Common myeloid progenitor, CD34-positive (primary cell): ENCODE measurements around the gene HSPA8.
A peak's percentile ranks its signal among the peaks of the same experiment; 100 is the strongest.

ENCODE experiments used
- CTCF ChIA-PET: fragments of 350-600 bp; sonication (Branson Sonifier 250); formaldehyde crosslinking; loops from one replicate; lab custom pipeline; 2021; ENCODE audit warnings: antibody characterized with exemption; lab: Charles Lee
- POLR2A ChIA-PET: fragments of 350-600 bp; sonication (Branson Sonifier 250); formaldehyde crosslinking; loops from one replicate; lab custom pipeline; 2021; ENCODE audit warnings: antibody characterized with exemption; lab: Charles Lee
- DNase-seq, 3 donors: peaks; one replicate each; pipeline versions ENCODE4 v3.0.0 to v3.0.0-alpha.2; 2013
- H3K27ac ChIP-seq, 2 experiments: 1 replicate in 1 of 2; 2 replicates in 1 of 2; pipeline ENCODE4 v1.7.0; 2013; ENCODE audit warnings: inconsistent platforms in 2 of 2, low read length in 2 of 2, mild to moderate bottlenecking in 2 of 2, low read depth in 1 of 2, moderate library complexity in 1 of 2; ENCODE audit not compliant: severe bottlenecking in 2 of 2, insufficient read depth in 1 of 2, poor library complexity in 1 of 2
- H3K27me3 ChIP-seq, 5 experiments: replicated peaks in 2 of 5; 1 replicate in 3 of 5; 2 replicates in 2 of 5; pipeline versions ENCODE4 v1.6.1 to v1.7.0; 2013; ENCODE audit warnings: low read length in 4 of 5, mild to moderate bottlenecking in 2 of 5, moderate library complexity in 2 of 5, inconsistent platforms in 1 of 5; ENCODE audit not compliant: insufficient read depth in 5 of 5, control insufficient read depth in 4 of 5
- H3K36me3 ChIP-seq, 4 experiments: 1 replicate in 2 of 4; 2 replicates in 2 of 4; pipeline versions ENCODE4 v1.6.1 to v1.7.0; 2013; ENCODE audit warnings: low read length in 3 of 4, control low read depth in 1 of 4, mild to moderate bottlenecking in 1 of 4; ENCODE audit not compliant: control insufficient read depth in 4 of 4, insufficient read depth in 4 of 4
- H3K4me1 ChIP-seq, 4 experiments: 1 replicate in 3 of 4; 2 replicates in 1 of 4; pipeline versions ENCODE4 v1.6.1 to v1.7.1; 2013; ENCODE audit warnings: low read length in 3 of 4, mild to moderate bottlenecking in 3 of 4, control low read depth in 1 of 4, inconsistent platforms in 1 of 4, moderate library complexity in 1 of 4; ENCODE audit not compliant: control insufficient read depth in 4 of 4, insufficient read depth in 4 of 4; ENCODE audit errors: control extremely low read depth in 1 of 4
- H3K4me3 ChIP-seq, 7 experiments: 1 replicate in 4 of 7; 2 replicates in 3 of 7; pipeline versions ENCODE4 v1.5.1 to v1.7.0; 2013; ENCODE audit warnings: mild to moderate bottlenecking in 7 of 7, low read length in 6 of 7, moderate library complexity in 6 of 7, inconsistent platforms in 2 of 7, low read depth in 2 of 7, control low read depth in 1 of 7; ENCODE audit not compliant: insufficient read depth in 4 of 7, control insufficient read depth in 1 of 7; ENCODE audit errors: extremely low read depth in 1 of 7
- H3K9me3 ChIP-seq, 5 experiments: 1 replicate in 4 of 5; 2 replicates in 1 of 5; pipeline versions ENCODE4 v1.6.1 to v1.7.1; 2013; ENCODE audit warnings: low read length in 4 of 5, mild to moderate bottlenecking in 2 of 5, inconsistent platforms in 1 of 5, low read depth in 1 of 5, moderate library complexity in 1 of 5; ENCODE audit not compliant: control insufficient read depth in 4 of 5, insufficient read depth in 2 of 5; ENCODE audit errors: control extremely low read depth in 1 of 5
- WGBS: methylation state at CpG from one replicate; pipeline ENCODE4 v1.1.5; 2013; ENCODE audit not compliant: insufficient coverage; 5-methylcytosine and 5-hydroxymethylcytosine counted together

HSPA8 gene

DNA sequence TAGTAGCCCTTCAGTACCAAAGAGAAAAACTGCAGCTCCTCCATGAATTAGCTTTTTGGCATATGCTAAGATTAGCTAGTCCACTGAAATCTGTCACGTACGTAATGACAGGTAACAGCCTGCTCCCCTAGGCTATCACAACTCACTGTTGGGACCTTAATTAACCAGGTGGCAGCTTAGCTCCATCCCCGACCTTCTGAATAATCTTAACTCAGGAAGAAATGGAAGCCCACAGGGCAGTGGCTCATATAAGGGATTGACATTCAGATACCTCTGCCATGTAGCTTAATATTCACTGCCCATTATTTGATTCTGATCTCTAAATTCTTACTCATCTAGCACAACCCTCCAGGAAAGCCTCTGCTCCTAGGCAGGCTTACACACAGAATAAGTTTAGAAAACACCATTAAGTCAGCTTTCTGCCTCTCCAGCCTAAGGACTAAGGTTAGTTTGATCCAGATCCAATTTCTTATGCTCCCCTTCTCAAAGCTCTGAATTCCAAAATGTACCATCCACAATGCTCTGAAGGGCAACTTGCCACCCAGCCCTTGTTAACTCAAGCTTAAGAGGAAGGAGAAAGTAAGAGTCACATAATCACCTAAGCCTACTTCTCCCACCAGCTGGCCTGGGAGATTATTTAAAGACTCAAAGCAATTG lies 5.0 kb downstream of the HSPA8 start:
- H3K36me3 ChIP-seq, result peaks cover 23 to 74% (median 59%) of the 10 kb centered on the region in 4 experiments
- peaks cover 12 to 37% (median 28%) of the 10 kb centered on the region in 4 experiments for H3K4me1 ChIP-seq

DNA sequence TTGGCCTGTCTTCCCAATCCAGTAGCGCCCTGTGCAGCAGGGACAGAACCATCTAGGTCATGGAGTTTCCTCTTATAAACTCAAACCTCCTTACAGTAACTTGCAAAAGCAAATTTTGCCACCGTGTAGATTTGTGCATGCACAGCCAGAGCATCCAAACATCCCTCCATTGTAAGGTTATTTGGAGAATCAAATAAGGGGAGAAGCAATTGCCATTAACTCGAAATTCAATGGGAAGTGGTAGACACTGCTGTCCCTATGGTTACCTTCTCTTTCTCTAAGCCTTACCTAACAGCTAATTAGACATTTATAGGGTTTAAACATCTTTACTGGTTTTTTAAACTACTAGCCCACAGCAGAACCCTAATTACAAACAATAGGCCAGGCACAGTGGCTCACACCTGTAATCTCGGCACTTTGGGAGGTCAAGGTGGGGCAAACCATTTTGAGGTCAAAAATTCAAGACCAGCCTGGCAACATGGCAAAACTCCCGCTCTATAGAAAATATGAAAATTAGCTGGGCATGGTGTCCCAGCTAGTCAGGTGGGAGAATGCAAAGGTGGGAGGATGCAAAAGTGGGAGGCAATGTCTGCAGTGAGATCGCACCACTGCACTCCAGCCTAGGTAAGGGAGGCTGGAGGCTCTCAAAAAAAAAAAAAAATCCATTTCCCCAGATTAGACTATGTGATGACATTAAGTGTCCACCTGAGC lies 6.6 kb downstream of the HSPA8 start:
- DNase-seq, result no peak
- H3K9me3 ChIP-seq, result no peaks in the 10 kb centered on the region
- no peak overlapping the region for H3K4me3 ChIP-seq
- POLR2A ChIA-PET, result no interaction called here
- H3K4me1 ChIP-seq, result peaks cover 6 to 26% (median 23%) of the 10 kb centered on the region in 4 experiments
- peaks cover 23 to 62% (median 53%) of the 10 kb centered on the region in 4 experiments for H3K36me3 ChIP-seq
- peak overlapping the region in 1 of 2 experiments; percentile 3 for H3K27ac ChIP-seq
- CTCF ChIA-PET, result interaction anchor here (0.6 to 7.4 kb wide), 20 partner anchors 9 to 274 kb away, joined by 3 to 55 read pairs (median 6); no protein-coding TSS in a partner anchor
- no peaks in the 10 kb centered on the region for H3K27me3 ChIP-seq
- 100% methylated on average over 2 of the region's 6 CpGs for WGBS

More for the DNA sequence above, 5.0 kb downstream of the HSPA8 start:
- Histone ChIP-seq H3K27ac (peak overlapping the region in 1 of 2 experiments; percentile 27), H3K9me3 (no peaks in the 10 kb centered on the region), H3K27me3 (no peaks in the 10 kb centered on the region), H3K4me3 (no peak overlapping the region)
- CTCF ChIA-PET, result interaction anchor here (1.0 to 7.4 kb wide), 16 partner anchors 10 to 261 kb away, joined by 3 to 55 read pairs (median 5); no protein-coding TSS in a partner anchor
- 90% methylated on average over 1 of the region's 3 CpGs for WGBS
- no peak for DNase-seq
- POLR2A ChIA-PET, result no interaction called here

DNA sequence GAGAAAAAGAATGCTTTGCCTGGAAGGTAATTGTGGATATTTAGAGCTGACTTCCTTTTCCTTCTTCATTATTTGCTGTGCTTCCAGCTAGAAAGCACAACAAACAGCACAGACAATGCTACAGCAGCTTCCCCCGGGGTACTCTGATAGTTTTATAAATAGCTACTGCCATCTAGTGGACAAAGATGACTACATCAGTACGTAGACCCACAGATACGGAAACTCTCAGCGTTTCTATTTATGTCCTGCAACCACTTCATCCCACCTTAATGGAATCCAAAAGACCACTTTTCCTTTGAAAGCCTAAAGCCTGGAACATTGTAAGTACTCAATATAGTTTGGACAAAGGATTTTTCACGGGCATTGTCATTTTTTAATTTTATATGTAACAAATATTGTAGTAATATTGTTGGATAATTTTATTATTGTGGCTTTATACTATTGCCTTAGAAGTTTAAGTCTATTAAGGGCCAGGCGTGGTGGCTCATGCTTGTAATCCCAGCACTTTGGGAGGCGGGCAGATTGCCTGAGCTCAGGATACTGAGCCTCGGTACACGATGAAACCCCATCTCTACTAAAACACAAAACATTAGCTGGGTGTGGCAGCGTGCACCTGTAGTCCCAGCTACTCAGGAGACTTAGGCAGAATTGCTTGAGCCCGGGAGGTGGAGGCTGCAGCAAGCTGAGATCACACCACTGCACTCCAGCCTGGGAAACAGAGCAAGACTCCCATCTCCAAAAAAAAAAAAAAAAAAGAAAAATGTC lies 7.5 kb downstream of the HSPA8 start:
- ChIA-PET POLR2A (interaction anchor here (0.5 kb wide), 1 partner anchor 188 kb away, joined by 3 read pairs; no protein-coding TSS in a partner anchor), CTCF (interaction anchor here (0.7 to 7.4 kb wide), 27 partner anchors 9 to 298 kb away, joined by 3 to 55 read pairs (median 4); no protein-coding TSS in a partner anchor)
- WGBS, result 25% methylated on average over 4 of the region's 11 CpGs
- Histone ChIP-seq H3K36me3 (peaks cover 23 to 54% (median 45%) of the 10 kb centered on the region in 4 experiments), H3K4me1 (peaks cover 2 to 19% (median 14%) of the 10 kb centered on the region in 4 experiments), H3K27ac (no peak overlapping the region), H3K9me3 (no peaks in the 10 kb centered on the region), H3K27me3 (no peaks in the 10 kb centered on the region), H3K4me3 (no peak overlapping the region)
- peak; percentile 67 to 82 (median 80) for DNase-seq

DNA sequence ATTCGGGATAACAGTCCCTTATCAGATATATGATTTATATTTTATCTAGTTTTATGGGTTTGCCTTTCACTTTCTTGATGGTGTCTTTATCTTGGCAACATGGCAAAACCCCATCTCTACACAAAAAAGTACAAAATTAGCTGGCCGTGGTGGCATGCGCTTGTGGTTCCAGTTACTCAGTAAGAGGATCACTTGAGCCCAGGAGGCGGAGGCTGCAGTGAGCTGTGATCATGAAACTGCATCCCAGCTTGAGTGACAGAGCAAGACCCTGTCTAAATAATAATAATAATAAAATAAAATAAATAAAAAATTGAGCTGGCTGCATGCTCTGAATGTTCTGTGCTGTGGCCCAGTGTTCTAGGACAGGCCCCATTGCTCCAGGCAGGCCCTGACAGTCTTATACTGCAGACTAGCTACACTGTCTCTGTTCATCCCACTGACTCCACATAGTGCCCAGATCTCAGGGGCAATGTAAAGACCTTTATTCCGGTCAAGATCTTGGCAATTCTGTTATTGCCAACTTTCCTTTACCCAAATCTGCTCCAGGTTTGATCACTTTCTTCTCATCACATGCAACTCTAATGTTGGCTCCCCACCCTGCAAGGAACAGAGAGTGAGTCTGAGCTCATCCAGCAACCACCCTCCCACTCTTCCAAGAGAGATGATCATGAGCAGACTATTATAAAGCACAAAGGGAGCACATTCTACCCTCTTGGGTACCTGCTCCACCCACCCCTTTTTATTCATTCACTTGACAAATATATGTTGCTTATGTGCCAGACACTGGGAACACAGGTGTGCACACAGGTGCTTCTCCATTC lies 8.8 kb downstream of the HSPA8 start:
- Histone ChIP-seq H3K27ac (no peak overlapping the region), H3K9me3 (no peaks in the 10 kb centered on the region), H3K4me1 (peaks cover 0 to 5% (median 3%) of the 10 kb centered on the region in 4 experiments), H3K27me3 (no peaks in the 10 kb centered on the region), H3K4me3 (no peak overlapping the region), H3K36me3 (peaks cover 17 to 40% (median 33%) of the 10 kb centered on the region in 4 experiments)
- WGBS, result no CpG with 5 or more reads among the region's 5 CpGs
- POLR2A ChIA-PET, result no interaction called here
- CTCF ChIA-PET, result interaction anchor here (0.8 to 7.4 kb wide), 17 partner anchors 7 to 297 kb away, joined by 3 to 55 read pairs (median 9); partner anchors contain the start of gene HSPA8
- DNase-seq, result no peak

DNA sequence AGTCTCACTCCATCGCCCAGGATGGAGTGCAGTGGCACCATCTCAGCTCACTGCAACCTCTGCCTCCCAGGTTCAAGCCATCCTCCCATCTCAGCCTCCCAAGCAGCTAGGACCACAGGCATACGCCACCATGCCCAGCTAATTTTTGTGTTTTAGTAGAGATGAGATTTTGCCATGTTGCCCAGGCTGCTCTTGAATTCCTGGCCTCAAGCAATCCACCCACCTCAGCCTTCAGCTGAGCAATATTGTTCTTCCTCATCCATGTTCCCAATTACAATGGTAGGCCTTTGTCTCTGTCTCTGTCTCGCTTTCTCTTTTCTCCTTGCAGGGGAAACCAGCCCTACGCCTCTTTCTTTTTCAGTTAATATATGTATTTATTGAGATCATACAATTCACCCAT lies 10.3 kb downstream of the HSPA8 start:
- ChIA-PET CTCF (interaction anchor here (4.0 kb wide), 1 partner anchor 189 kb away, joined by 33 read pairs; no protein-coding TSS in a partner anchor), POLR2A (no interaction called here)
- no peak overlapping the region for H3K4me3 ChIP-seq
- H3K27me3 ChIP-seq, result no peaks in the 10 kb centered on the region
- DNase-seq, result no peak
- no peaks in the 10 kb centered on the region for H3K9me3 ChIP-seq
- peaks cover 12 to 25% (median 23%) of the 10 kb centered on the region in 4 experiments for H3K36me3 ChIP-seq
- no peaks in the 10 kb centered on the region for H3K4me1 ChIP-seq
- H3K27ac ChIP-seq, result no peak overlapping the region
- WGBS, result no CpG with 5 or more reads among the region's 4 CpGs

DNA sequence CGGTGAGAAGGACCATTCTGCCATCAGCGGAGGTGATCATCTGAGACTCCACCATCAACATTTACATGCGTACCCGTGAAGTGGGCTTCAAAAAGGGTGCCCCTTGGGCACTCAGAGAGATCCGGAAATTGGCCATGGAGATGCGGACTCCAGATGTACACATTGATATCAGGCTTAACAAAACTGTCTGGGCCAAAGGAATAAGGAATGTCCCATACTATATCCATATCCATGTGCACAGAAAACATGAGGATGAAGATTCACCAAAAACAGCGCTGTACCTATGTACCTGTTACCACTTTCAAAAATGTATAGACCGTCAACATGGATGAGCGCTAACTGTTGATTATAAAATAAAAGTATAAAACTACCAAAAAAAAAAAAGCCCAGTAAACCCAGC lies 10.8 kb downstream of the HSPA8 start:
- no peaks in the 10 kb centered on the region for H3K9me3 ChIP-seq
- H3K4me1 ChIP-seq, result no peaks in the 10 kb centered on the region
- H3K36me3 ChIP-seq, result peaks cover 7 to 20% (median 18%) of the 10 kb centered on the region in 4 experiments
- H3K27me3 ChIP-seq, result no peaks in the 10 kb centered on the region
- 94% methylated on average over 2 of the region's 9 CpGs for WGBS
- DNase-seq, result no peak
- H3K4me3 ChIP-seq, result no peak overlapping the region
- POLR2A ChIA-PET, result no interaction called here
- H3K27ac ChIP-seq, result no peak overlapping the region
- CTCF ChIA-PET, result no interaction called here
